ENCODE results near the gene TFCP2. TPM values are rescaled to one million over a fixed set of nuclear protein-coding genes. Genes with fewer than 3 reads are reported as not detected.

Gene TFCP2
- total RNA-seq, 1 donor from 2014 or later: 40.0 TPM

DNA sequence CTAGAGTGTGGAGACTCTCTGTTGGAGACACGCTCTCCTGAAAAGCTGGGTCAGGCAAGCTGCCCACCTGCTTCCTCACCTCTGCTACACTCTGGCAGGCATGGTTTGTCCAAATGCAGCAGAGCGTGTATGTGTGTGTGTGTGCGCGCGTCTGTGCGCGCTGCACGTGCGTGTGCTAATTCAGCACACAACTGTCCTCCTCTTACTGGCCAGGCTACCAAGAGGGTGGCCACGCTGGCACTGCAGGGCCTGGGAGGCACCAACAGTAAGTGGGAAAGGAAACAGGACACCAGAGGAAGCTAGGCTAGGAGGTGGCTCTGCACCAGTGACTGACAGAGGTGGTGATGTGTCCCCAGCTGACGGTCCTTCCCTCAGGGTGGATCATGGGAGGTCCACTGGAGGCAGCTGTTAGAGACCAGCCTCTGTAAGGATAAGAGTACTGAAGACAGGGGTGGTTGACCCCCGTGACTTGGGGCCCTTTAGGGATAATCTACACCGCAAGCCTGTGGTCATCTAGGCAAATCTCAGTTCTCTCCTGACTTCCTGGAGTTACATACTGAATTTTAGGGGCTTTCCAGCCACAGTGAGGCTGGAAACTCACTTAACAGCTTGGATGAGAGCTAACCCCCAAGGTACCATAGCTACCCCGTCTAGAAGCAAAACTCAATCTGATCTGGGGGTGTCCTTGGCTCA, 15.6 kb upstream of the TFCP2 start:
- Mint-ChIP-seq H3K4me3 (ENCODE audit: low read depth) (no peak overlapping the region), H3K27me3 (peaks cover 3% of the 10 kb centered on the region), H3K36me3 (ENCODE audit: insufficient read depth) (no peaks in the 10 kb centered on the region), H3K4me1 (ENCODE audit: low read depth) (peaks cover 4% of the 10 kb centered on the region), H3K27ac (no peak overlapping the region), H3K9me3 (ENCODE audit: low read depth) (no peaks in the 10 kb centered on the region)
- no peak for DNase-seq (ENCODE audit: low spot score, unreplicated experiment)
- TF ChIP-seq CTCF (IDR thresholded peaks at IDR 0.05; ENCODE audit: unreplicated experiment): no peak

DNA sequence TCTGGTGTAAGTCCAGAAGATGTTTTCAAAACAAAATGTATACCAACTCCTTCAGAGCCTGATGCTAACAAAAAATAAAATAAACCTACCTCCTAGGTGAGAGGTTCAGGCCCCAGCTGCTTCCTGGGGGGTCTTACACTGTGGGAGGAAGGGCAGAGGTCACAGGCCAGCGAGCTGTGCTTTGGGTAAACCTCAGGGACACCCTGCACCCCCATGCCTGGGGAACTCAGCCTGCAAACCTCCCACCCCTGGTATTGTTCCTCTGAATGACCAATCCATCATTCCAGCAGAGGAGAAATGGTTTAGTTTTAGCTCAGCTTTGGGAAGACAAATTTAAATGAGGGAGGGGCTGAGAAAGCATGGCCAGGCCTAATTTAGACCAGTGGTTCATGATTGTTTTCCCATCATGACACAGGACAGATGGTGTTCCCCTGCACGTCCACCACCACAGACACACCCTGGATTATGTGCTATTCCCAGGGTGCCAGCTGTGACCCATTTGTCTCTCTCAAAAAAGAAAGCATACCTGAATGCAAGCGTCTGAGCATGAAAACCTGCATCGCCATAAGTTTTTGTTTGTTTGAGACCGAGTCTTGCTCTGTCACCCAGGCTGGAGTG, 14.5 kb upstream of the TFCP2 start:
- H3K27me3 Mint-ChIP-seq: peaks cover 4% of the 10 kb centered on the region
- DNase-seq (ENCODE audit: low spot score, unreplicated experiment): no peak
- no peaks in the 10 kb centered on the region for H3K9me3 Mint-ChIP-seq (ENCODE audit: low read depth)
- no peaks in the 10 kb centered on the region for H3K36me3 Mint-ChIP-seq (ENCODE audit: insufficient read depth)
- TF ChIP-seq CTCF (IDR thresholded peaks at IDR 0.05; ENCODE audit: unreplicated experiment): no peak
- no peak overlapping the region for H3K27ac Mint-ChIP-seq
- H3K4me3 Mint-ChIP-seq (ENCODE audit: low read depth): no peak overlapping the region
- peaks cover 4% of the 10 kb centered on the region for H3K4me1 Mint-ChIP-seq (ENCODE audit: low read depth)

DNA sequence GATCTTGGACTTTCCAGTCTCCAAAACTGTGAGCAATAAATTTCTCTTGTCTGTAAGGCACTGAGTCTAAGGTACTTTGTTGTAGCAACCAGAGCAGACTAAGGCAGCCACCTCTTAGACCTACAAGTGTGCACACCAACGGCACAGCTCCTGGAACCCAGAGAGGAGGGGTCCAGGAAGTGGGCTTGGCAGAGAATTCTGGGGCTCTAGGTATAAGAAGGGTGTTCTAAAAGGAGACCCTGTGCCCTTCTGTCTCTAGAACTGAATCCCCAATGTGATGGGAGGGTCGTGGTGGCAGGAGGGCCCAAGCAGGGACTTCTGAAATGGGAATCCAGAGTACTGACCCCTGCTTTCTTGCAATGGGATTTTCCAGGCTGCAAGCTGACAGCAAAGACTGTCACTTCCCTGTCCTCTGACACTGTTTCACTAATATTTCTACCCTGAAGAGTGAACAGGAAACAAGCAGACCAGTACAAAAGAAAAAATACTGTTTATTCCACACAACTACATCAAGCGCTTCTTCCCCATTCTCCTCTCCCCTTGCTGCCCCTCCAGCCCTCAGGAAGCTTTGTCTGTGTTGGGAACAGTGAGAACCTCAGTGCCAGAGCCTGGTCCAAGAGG, 13.6 kb upstream of the TFCP2 start:
- peaks cover 4% of the 10 kb centered on the region for H3K4me1 Mint-ChIP-seq (ENCODE audit: low read depth)
- peaks cover 4% of the 10 kb centered on the region for H3K27me3 Mint-ChIP-seq
- no peaks in the 10 kb centered on the region for H3K36me3 Mint-ChIP-seq (ENCODE audit: insufficient read depth)
- H3K4me3 Mint-ChIP-seq (ENCODE audit: low read depth): no peak overlapping the region
- H3K27ac Mint-ChIP-seq: no peak overlapping the region
- DNase-seq (ENCODE audit: low spot score, unreplicated experiment): no peak
- TF ChIP-seq CTCF (IDR thresholded peaks at IDR 0.05; ENCODE audit: unreplicated experiment): no peak
- no peaks in the 10 kb centered on the region for H3K9me3 Mint-ChIP-seq (ENCODE audit: low read depth)

DNA sequence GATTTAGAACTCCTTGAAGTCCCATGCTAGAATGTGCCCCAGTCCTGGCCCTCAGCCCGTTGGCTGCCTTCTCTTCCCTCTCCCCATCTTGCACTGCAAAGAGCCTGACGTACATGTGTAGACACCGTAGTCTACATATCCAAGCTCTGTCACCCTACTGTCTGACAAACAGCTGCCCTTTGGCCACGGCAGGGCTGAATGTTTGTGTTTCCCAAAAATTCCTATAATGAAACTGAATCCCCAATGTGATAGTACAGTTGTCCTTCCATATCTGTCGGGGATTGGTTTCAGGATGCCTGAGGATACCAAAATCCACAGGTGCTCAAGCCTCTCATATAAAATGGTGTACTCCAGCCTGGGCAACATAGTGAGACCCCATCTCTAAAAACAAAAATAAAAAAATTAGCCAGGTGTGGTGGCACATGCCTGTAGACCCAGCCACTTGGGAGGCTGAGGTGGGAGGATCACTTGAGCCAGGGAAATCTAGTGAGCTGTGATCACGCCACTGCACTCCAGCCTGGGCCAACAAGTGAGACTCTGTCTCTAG, 12.3 kb upstream of the TFCP2 start:
- Mint-ChIP-seq H3K4me1 (ENCODE audit: low read depth) (peaks cover 4% of the 10 kb centered on the region), H3K27me3 (peaks cover 4% of the 10 kb centered on the region), H3K27ac (no peak overlapping the region), H3K36me3 (ENCODE audit: insufficient read depth) (no peaks in the 10 kb centered on the region), H3K4me3 (ENCODE audit: low read depth) (no peak overlapping the region), H3K9me3 (ENCODE audit: low read depth) (no peaks in the 10 kb centered on the region)
- TF ChIP-seq CTCF (IDR thresholded peaks at IDR 0.05; ENCODE audit: unreplicated experiment): no peak
- no peak for DNase-seq (ENCODE audit: low spot score, unreplicated experiment)

DNA sequence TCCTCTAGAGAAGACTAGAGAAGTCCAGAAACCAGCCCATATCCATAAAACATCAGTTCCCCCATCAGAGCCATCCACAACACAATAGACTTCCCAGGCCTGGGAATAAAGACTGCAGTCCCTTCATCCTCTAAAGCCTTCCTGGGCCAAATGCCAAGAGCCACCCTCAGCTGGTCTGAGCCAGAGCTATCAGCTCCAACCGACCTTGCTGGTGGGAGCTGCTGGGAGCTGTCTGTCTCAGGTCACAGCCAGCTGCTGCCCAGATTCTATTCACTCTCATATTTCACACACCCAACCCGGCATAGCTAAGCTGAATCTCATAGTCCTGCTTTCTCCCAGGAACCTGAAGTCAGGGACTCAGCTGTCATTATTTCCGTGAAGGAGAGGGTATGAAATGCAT, 10.9 kb upstream of the TFCP2 start:
- H3K27me3 Mint-ChIP-seq: peaks cover 4% of the 10 kb centered on the region
- no peaks in the 10 kb centered on the region for H3K36me3 Mint-ChIP-seq (ENCODE audit: insufficient read depth)
- no peaks in the 10 kb centered on the region for H3K9me3 Mint-ChIP-seq (ENCODE audit: low read depth)
- no peak overlapping the region for H3K4me3 Mint-ChIP-seq (ENCODE audit: low read depth)
- H3K4me1 Mint-ChIP-seq (ENCODE audit: low read depth): peaks cover 4% of the 10 kb centered on the region
- H3K27ac Mint-ChIP-seq: no peak overlapping the region
- TF ChIP-seq CTCF (IDR thresholded peaks at IDR 0.05; ENCODE audit: unreplicated experiment): no peak
- DNase-seq (ENCODE audit: low spot score, unreplicated experiment): no peak

All from progenitor cell of endocrine pancreas (in vitro differentiated cells).